ENCODE measurements around the gene GRAMD1A.
A peak's percentile ranks its signal among the peaks of the same experiment; 100 is the strongest.

The GRAMD1A gene

DNA sequence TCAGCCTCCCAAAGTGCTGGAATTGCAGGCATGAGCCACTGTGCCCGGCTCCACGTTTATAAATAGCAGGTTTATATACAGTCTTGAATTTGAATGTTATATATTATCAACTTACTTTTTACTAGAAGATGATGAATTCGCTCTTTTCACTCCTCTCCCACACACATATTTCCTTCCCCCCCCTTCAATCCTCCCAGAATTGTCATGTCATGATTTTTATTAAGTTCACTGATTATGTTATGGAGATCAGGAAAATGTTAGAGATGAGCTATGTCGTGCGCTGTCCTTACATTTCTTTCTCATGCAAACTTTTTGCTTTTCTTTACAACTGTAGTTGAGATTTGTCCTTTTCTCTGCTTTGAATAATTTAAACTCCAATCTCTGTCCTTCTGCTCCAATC lies 17.8 kb upstream of the GRAMD1A start:
- no peak overlapping the region for H3K27ac ChIP-seq
- DNase-seq (ENCODE audit: low spot score) = no peak
- TF ChIP-seq, protein P1, sequence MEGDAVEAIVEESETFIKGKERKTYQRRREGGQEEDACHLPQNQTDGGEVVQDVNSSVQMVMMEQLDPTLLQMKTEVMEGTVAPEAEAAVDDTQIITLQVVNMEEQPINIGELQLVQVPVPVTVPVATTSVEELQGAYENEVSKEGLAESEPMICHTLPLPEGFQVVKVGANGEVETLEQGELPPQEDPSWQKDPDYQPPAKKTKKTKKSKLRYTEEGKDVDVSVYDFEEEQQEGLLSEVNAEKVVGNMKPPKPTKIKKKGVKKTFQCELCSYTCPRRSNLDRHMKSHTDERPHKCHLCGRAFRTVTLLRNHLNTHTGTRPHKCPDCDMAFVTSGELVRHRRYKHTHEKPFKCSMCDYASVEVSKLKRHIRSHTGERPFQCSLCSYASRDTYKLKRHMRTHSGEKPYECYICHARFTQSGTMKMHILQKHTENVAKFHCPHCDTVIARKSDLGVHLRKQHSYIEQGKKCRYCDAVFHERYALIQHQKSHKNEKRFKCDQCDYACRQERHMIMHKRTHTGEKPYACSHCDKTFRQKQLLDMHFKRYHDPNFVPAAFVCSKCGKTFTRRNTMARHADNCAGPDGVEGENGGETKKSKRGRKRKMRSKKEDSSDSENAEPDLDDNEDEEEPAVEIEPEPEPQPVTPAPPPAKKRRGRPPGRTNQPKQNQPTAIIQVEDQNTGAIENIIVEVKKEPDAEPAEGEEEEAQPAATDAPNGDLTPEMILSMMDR (IDR thresholded peaks at IDR 0.05) = no peak

DNA sequence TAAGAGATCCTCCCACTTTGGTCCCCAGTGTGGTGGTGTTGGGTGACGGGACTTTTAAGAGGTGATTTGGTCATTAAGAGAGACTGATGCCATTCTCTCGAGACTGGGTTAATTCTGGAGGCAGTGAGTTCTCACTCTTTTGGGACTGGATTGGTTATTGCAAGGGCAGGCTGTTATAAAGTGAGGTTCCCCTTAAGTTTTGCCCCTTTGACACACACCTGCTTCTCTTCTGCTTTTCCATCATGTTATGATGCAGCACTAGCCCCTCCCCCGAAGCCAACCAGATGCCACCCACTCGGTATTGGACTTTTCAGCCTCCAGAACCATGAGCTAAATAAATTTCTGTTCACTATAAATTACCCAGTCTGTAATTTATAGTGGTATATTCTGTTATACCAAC lies 16.3 kb upstream of the GRAMD1A start:
- no peak overlapping the region for H3K4me3 ChIP-seq
- no peak overlapping the region for H3K27ac ChIP-seq
- DNase-seq (ENCODE audit: low spot score) = no peak
- TF ChIP-seq, protein P1 (IDR thresholded peaks at IDR 0.05) = no peak

More for the DNA sequence above, 17.8 kb upstream of the GRAMD1A start:
- H3K4me3 ChIP-seq = no peak overlapping the region

DNA sequence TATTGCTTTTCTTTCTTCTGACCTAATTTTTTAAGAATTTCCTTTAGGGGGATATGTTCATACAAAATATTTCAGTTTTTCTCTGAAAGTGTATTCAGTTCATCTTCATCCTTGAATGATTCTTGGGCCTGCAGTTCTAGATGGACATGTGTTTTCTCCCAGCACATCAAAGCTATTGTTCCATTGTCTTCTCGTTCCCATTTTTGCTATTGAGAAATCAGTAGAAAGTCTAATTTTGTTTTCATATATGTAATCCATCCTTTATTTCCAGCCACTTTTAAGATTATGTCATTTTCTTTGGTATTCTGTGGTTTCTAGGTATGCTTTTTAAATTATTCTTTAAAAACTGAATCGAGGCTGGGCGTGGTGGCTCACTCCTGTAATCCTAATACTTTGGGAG lies 15.8 kb upstream of the GRAMD1A start:
- no peak for DNase-seq (ENCODE audit: low spot score)
- Histone ChIP-seq H3K27ac (no peak overlapping the region), H3K4me3 (no peak overlapping the region)
- TF ChIP-seq, protein P1 (IDR thresholded peaks at IDR 0.05) = no peak

DNA sequence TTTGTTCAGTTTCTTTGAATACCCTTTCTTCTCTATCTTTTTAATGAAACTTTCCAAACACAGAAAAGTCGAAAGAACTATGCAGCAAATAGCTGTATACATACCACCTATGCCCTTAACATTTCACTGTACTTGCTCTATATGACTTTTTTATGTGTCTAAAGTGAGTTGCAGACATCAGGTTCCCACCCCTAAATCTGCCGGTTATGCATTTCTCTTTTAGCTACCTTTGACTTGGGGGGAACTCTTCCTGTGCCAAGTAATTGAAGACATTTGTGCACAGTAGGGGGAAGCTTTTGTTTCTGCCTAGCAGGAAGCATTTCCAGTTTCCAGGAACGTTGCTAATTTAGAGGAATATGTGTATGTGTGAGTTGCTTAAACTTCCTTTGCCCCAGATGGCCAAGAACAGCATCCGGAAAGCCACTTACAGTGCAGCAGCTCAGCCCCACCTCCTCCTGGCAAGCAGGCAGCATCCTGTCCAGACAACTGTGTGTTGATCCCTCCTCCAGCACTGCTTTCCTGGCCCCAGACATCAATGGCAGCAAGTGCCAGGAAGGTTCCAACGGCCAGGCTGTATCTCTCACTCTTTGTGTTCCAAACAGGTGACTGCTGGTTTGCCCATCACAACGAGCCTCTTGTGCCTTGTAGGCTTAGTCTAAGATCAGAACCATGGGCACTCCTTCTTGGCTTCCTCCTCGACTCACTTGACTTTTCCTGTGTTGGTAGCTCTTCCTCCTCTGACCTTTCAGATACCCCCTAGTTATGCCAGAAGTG lies 14.7 kb upstream of the GRAMD1A start:
- DNase-seq (ENCODE audit: low spot score) = no peak
- TF ChIP-seq, protein P1 (IDR thresholded peaks at IDR 0.05) = no peak
- peak overlapping the region in 1 of 2 donors; percentile 56 for H3K27ac ChIP-seq
- no peak overlapping the region for H3K4me3 ChIP-seq

DNA sequence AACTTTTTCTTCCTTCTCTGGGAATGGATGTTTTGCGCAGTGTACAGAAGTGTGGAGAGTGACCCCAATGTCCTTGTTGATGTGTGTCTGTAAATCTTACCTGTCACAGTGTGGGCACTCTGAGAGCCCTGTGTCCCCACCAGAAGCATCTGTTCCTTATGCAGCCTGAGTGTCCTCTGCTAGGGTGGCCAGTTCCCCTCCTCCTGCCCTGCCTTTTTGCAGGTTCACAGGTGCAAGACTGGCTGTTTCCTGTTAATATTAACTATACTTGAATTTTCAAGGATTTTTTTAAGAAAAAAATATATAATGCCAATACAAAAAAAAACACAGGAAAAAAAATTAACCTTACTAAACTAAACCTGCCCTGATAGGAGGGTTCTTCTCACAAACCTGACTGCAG lies 12.0 kb upstream of the GRAMD1A start:
- TF ChIP-seq, protein P1 (IDR thresholded peaks at IDR 0.05) = no peak
- DNase-seq (ENCODE audit: low spot score) = no peak
- no peak overlapping the region for H3K27ac ChIP-seq
- H3K4me3 ChIP-seq = no peak overlapping the region

DNA sequence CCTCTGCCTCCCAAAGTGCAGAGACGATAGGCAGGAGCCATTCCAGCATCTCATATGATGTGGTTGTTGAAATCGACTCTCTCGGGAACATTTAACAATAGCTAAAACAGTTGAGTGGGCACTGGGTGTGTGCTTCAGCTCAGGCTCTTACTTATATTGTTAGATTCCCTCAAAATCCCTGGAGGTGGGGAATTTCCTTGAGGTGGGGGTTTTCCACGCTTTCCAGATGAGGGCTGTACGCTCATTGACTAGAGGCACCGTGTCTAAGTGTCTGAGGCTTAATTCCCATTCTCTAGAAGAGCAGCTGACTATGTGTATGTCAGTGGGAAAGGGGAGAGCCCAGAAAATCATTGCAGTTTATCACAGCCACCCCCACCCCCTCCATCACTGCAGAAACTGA lies 10.8 kb upstream of the GRAMD1A start:
- no peak overlapping the region for H3K27ac ChIP-seq
- no peak for DNase-seq (ENCODE audit: low spot score)
- TF ChIP-seq, protein P1 (IDR thresholded peaks at IDR 0.05) = no peak
- H3K4me3 ChIP-seq = no peak overlapping the region

DNA sequence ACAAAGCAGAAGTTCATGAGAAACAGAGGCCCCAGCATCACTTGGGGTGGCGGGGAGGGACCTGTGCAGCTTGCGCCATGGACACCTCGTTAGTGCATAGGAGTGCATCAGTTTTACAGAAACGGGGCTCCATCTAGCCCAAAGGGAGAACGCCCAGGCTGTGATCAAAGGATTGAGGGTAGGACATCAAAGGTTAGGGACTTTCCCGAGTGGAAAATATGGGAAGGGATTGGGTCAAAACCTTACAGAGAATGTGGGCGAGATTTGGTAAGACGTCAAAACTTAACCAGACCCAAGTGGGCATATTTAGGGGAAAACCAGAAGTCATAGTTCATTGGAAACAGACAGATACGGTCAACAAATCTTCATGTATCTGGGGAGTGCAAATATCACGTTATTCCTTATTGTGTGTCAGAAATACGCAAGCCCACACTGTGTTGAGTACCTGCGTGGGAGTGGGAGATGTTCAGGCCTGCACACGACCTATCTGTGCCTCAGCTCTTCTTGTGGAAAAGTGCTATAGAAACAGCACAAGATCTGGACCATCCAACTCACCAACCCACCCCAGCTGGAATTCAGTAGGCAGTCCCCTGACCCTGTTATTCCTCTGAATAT lies 9.4 kb upstream of the GRAMD1A start:
- DNase-seq (ENCODE audit: low spot score) = no peak
- TF ChIP-seq, protein P1 (IDR thresholded peaks at IDR 0.05) = no peak
- Histone ChIP-seq H3K27ac (no peak overlapping the region), H3K4me3 (no peak overlapping the region)
